BLaER1 treated with 17β-estradiol and CSF1 and Interleukin-3, amounts not matched to agents 10 nM and 100 nM (cell line): ENCODE data around the gene SLC35G2.

Source experiments
- H3K27ac ChIP-seq, 11 experiments: shearing (Covaris generic); formaldehyde crosslinking; 2 replicates each; pipeline ENCODE4 v1.8.1; 2022
- H3K27me3 ChIP-seq, 11 experiments: shearing (Covaris generic); formaldehyde crosslinking; 2 replicates each; pipeline ENCODE4 v1.8.1; 2022
- H3K36me3 ChIP-seq, 11 experiments: shearing (Covaris generic); formaldehyde crosslinking; 2 replicates each; pipeline ENCODE4 v1.8.1; 2022
- H3K4me1 ChIP-seq, 10 experiments: shearing (Covaris generic); formaldehyde crosslinking; 2 replicates each; pipeline ENCODE4 v1.8.1; 2022
- H3K4me2 ChIP-seq, 11 experiments: shearing (Covaris generic); formaldehyde crosslinking; 2 replicates each; pipeline ENCODE4 v1.8.1; 2022
- H3K4me3 ChIP-seq, 10 experiments: shearing (Covaris generic); formaldehyde crosslinking; 2 replicates each; pipeline ENCODE4 v1.8.1; 2022
- H3K9ac ChIP-seq, 11 experiments: shearing (Covaris generic); formaldehyde crosslinking; 2 replicates each; pipeline ENCODE4 v1.8.1; 2022
- H3K9me3 ChIP-seq, 11 experiments: shearing (Covaris generic); formaldehyde crosslinking; replicated peaks in 1 of 11; 2 replicates each; pipeline ENCODE4 v1.8.1; 2022
- H4K20me1 ChIP-seq, 11 experiments: shearing (Covaris generic); formaldehyde crosslinking; 2 replicates each; pipeline ENCODE4 v1.8.1; 2022
- Cebpa-rat ChIP-seq, 11 experiments: shearing (Covaris generic); IDR thresholded peaks; 2 replicates each; pipeline ENCODE4 v1.8.1; 2022

Gene SLC35G2

DNA sequence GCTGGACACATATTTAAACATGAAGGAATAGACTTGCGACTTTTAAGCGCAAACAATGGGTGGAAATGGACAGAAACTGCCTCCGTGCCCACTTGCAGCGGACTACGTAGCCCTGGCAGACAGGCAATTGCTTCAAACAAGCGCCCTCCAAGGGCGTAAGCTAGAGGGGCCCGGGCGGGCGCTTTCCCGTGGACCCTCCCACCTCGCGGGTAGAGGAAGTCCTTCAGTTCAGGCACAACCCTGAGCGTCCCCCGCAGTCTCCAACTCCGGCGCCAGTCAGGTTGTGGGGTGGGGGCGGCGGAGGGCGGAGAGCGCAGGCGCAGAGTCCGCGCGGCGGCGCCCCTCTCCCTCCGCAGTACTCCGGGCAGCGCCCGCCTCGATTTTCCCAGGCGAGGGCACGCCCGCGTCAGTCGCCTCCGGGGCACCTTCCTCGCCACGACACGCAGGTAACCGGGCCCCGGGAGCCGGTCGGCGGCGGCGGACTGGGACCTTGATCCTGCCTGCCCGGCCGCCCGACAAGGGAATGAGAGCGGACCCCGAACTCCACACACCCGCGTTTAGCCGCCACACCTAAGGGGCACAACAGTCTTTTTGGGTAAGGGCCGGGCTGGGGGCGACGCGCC is at the start of gene SLC35G2:
Gene SLC35G2 (plus strand): TSS at position 358 of the 623 bp plus-strand sequence. CDS start 35,335 bp downstream, outside the sequence.
- H4K20me1 ChIP-seq, result no peaks in the 10 kb centered on the region
- peaks cover 33 to 46% (median 37%) of the 10 kb centered on the region in 11 experiments for H3K9me3 ChIP-seq
- H3K9ac ChIP-seq, result peak within 1 kb of the TSS in 1 of 11 experiments; percentile 30; a peak in 1 of 22 replicates
- H3K27me3 ChIP-seq, result peaks cover 35 to 48% (median 40%) of the 10 kb centered on the region in 11 experiments
- peaks cover 0 to 8% (median 0%) of the 10 kb centered on the region in 10 experiments; a peak in 4 of 20 replicates for H3K4me1 ChIP-seq
- no peak for TF ChIP-seq Cebpa-rat (IDR thresholded peaks at IDR 0.05)
- peaks cover 0 to 7% (median 0%) of the 10 kb centered on the region in 11 experiments; a peak in 1 of 22 replicates for H3K36me3 ChIP-seq
- H3K4me2 ChIP-seq, result peak within 1 kb of the TSS; percentile 43 to 82 (median 64); a peak in 21 of 22 replicates
- no peak within 1 kb of the TSS for H3K27ac ChIP-seq
- H3K4me3 ChIP-seq, result peak within 1 kb of the TSS; percentile 29 to 65 (median 51); a peak in 18 of 20 replicates

- TF ChIP-seq Cebpa-rat (IDR thresholded peaks at IDR 0.05), result no peak
- Histone ChIP-seq H3K4me2 (no peak overlapping the region), H3K27ac (no peak overlapping the region), H3K9me3 (no peaks in the 10 kb centered on the region; a peak in 3 of 22 replicates), H3K36me3 (no peaks in the 10 kb centered on the region), H4K20me1 (no peaks in the 10 kb centered on the region), H3K4me3 (no peak overlapping the region), H3K9ac (no peak overlapping the region), H3K4me1 (no peaks in the 10 kb centered on the region; a peak in 1 of 20 replicates), H3K27me3 (no peaks in the 10 kb centered on the region)
Observed at GRCh38 chr3:136772709-136773108, 46.2 kb upstream of the SLC35G2 start.

- H3K9ac ChIP-seq, result no peak overlapping the region
- no peak for TF ChIP-seq Cebpa-rat (IDR thresholded peaks at IDR 0.05)
- no peaks in the 10 kb centered on the region; a peak in 1 of 22 replicates for H3K9me3 ChIP-seq
- H3K27ac ChIP-seq, result no peak overlapping the region
- no peak overlapping the region for H3K4me3 ChIP-seq
- H3K4me2 ChIP-seq, result no peak overlapping the region
- H3K27me3 ChIP-seq, result no peaks in the 10 kb centered on the region
- H3K4me1 ChIP-seq, result no peaks in the 10 kb centered on the region
- no peaks in the 10 kb centered on the region for H4K20me1 ChIP-seq
- no peaks in the 10 kb centered on the region for H3K36me3 ChIP-seq
Observed at GRCh38 chr3:136778865-136779264, 40.1 kb upstream of the SLC35G2 start.

GRCh38 chr3:136780741-136781140 is 38.2 kb upstream of the SLC35G2 start:
- no peaks in the 10 kb centered on the region for H3K27me3 ChIP-seq
- no peak for TF ChIP-seq Cebpa-rat (IDR thresholded peaks at IDR 0.05)
- H3K4me1 ChIP-seq, result no peaks in the 10 kb centered on the region
- H3K9me3 ChIP-seq, result peaks cover 0 to 4% (median 0%) of the 10 kb centered on the region in 11 experiments; a peak in 1 of 22 replicates
- no peaks in the 10 kb centered on the region for H3K36me3 ChIP-seq
- H3K4me3 ChIP-seq, result no peak overlapping the region
- H3K9ac ChIP-seq, result no peak overlapping the region
- no peak overlapping the region for H3K4me2 ChIP-seq
- no peaks in the 10 kb centered on the region for H4K20me1 ChIP-seq
- H3K27ac ChIP-seq, result no peak overlapping the region

GRCh38 chr3:136783708-136784191 is 35.2 kb upstream of the SLC35G2 start:
- peaks cover 0 to 4% (median 0%) of the 10 kb centered on the region in 11 experiments; a peak in 1 of 22 replicates for H3K9me3 ChIP-seq
- no peak overlapping the region for H3K9ac ChIP-seq
- H3K4me3 ChIP-seq, result no peak overlapping the region
- no peak overlapping the region for H3K4me2 ChIP-seq
- H3K27ac ChIP-seq, result no peak overlapping the region
- no peaks in the 10 kb centered on the region for H4K20me1 ChIP-seq
- TF ChIP-seq Cebpa-rat (IDR thresholded peaks at IDR 0.05), result no peak
- no peaks in the 10 kb centered on the region for H3K36me3 ChIP-seq
- H3K27me3 ChIP-seq, result no peaks in the 10 kb centered on the region
- H3K4me1 ChIP-seq, result peaks cover 0 to 18% (median 17%) of the 10 kb centered on the region in 10 experiments; a peak in 15 of 20 replicates

GRCh38 chr3:136787349-136787748 is 31.6 kb upstream of the SLC35G2 start:
- Histone ChIP-seq H3K4me1 (peaks cover 0 to 20% (median 18%) of the 10 kb centered on the region in 10 experiments; a peak in 15 of 20 replicates), H4K20me1 (no peaks in the 10 kb centered on the region), H3K4me3 (no peak overlapping the region), H3K36me3 (no peaks in the 10 kb centered on the region), H3K9ac (peak overlapping the region in 3 of 11 experiments; percentile 33 to 66 (median 56); a peak in 3 of 22 replicates), H3K4me2 (peak overlapping the region in 8 of 11 experiments; percentile 51 to 79 (median 66); a peak in 16 of 22 replicates), H3K27ac (peak overlapping the region in 9 of 11 experiments; percentile 52 to 87 (median 76); a peak in 17 of 22 replicates), H3K27me3 (no peaks in the 10 kb centered on the region), H3K9me3 (peaks cover 0 to 4% (median 0%) of the 10 kb centered on the region in 11 experiments; a peak in 1 of 22 replicates)
- no peak for TF ChIP-seq Cebpa-rat (IDR thresholded peaks at IDR 0.05)

- Histone ChIP-seq H3K9ac (no peak overlapping the region), H3K27ac (peak overlapping the region in 2 of 11 experiments; percentile 7 to 14; a peak in 2 of 22 replicates), H3K4me2 (no peak overlapping the region), H3K36me3 (no peaks in the 10 kb centered on the region), H3K27me3 (no peaks in the 10 kb centered on the region), H4K20me1 (no peaks in the 10 kb centered on the region), H3K4me1 (peaks cover 5 to 28% (median 26%) of the 10 kb centered on the region in 10 experiments; a peak in 15 of 20 replicates), H3K9me3 (peaks cover 0 to 4% (median 0%) of the 10 kb centered on the region in 11 experiments; a peak in 1 of 22 replicates), H3K4me3 (no peak overlapping the region)
- TF ChIP-seq Cebpa-rat (IDR thresholded peaks at IDR 0.05), result no peak
Observed at GRCh38 chr3:136788154-136788553, 30.8 kb upstream of the SLC35G2 start.

- Histone ChIP-seq H3K9me3 (peaks cover 0 to 3% (median 0%) of the 10 kb centered on the region in 11 experiments; a peak in 1 of 22 replicates), H3K27me3 (no peaks in the 10 kb centered on the region), H3K4me1 (peaks cover 12 to 46% (median 42%) of the 10 kb centered on the region in 10 experiments), H3K4me2 (no peak overlapping the region), H3K27ac (no peak overlapping the region), H3K4me3 (no peak overlapping the region), H3K36me3 (no peaks in the 10 kb centered on the region), H3K9ac (no peak overlapping the region), H4K20me1 (no peaks in the 10 kb centered on the region)
- no peak for TF ChIP-seq Cebpa-rat (IDR thresholded peaks at IDR 0.05)
Observed at GRCh38 chr3:136789976-136790375, 28.9 kb upstream of the SLC35G2 start.

- Histone ChIP-seq H3K27ac (no peak overlapping the region), H3K4me2 (no peak overlapping the region), H3K27me3 (no peaks in the 10 kb centered on the region)
Observed at GRCh38 chr3:136790786-136791185, 28.1 kb upstream of the SLC35G2 start.

More at GRCh38 chr3:136790786-136791185, 28.1 kb upstream of the SLC35G2 start:
- H3K4me1 ChIP-seq, result peaks cover 12 to 49% (median 42%) of the 10 kb centered on the region in 10 experiments
- H3K9ac ChIP-seq, result no peak overlapping the region
- no peaks in the 10 kb centered on the region for H4K20me1 ChIP-seq
- no peaks in the 10 kb centered on the region for H3K9me3 ChIP-seq
- TF ChIP-seq Cebpa-rat (IDR thresholded peaks at IDR 0.05), result no peak
- H3K36me3 ChIP-seq, result no peaks in the 10 kb centered on the region
- H3K4me3 ChIP-seq, result no peak overlapping the region
